A549 treated with Hydrocortisone at 1 μM for 4 hours (cell line): ENCODE measurements around the gene MED28. TPM values are rescaled to one million over a fixed set of nuclear protein-coding genes. Genes with fewer than 3 reads are reported as not detected.

ENCODE experiments used
- total RNA-seq: library from RNA; stranded (reverse); fragments of 200-300 nt; extraction: Qiagen RNA extraction; gene quantifications from 5 replicates; pipeline ENCODE4 v1.2.3, GENCODE V29; 2022

Gene MED28, protein sequence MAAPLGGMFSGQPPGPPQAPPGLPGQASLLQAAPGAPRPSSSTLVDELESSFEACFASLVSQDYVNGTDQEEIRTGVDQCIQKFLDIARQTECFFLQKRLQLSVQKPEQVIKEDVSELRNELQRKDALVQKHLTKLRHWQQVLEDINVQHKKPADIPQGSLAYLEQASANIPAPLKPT
- total RNA-seq: 26.7 to 38.0 TPM (median 33.3 TPM) in 5 replicates

DNA sequence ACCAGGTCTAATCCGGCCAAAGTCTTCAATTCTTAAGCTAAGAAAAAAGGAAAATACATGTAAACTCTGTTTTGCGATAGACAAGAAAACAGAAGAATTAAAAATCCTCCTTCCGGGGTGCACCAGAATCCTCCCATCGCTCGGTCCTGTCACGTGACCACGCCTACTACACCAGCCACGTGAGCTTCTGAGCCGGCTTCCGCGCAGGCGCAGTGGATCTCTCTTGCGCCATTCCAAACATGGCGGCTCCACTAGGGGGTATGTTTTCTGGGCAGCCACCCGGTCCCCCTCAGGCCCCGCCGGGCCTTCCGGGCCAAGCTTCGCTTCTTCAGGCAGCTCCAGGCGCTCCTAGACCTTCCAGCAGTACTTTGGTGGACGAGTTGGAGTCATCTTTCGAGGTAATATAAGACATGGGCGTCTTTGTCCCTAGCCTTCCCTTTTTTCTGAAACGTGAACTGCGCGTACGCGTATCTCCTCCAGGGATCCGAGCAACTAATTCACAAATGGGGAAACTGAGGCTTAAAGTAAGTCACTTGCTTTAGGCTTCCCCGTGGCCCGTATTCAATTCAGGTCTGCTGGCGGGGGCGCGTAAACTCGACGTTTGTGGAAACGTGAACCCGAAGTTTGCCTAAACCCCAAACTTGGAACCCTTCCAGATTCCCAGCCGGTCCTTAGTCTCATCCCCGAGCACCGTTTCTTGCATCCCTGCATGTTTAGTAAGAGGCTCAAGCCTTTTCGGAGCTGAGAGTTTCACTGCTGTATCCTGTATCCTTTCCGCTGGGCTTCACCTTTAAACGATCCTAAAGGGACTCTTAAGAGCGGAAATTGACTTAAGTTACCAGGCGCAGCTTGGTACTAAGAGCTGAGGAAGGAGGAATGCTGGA is at the start of gene MED28:
Gene MED28, plus strand, starts transcription at position 226 of the 884 bp plus-strand sequence. Its CDS starts 14 bp downstream, at position 240.

DNA sequence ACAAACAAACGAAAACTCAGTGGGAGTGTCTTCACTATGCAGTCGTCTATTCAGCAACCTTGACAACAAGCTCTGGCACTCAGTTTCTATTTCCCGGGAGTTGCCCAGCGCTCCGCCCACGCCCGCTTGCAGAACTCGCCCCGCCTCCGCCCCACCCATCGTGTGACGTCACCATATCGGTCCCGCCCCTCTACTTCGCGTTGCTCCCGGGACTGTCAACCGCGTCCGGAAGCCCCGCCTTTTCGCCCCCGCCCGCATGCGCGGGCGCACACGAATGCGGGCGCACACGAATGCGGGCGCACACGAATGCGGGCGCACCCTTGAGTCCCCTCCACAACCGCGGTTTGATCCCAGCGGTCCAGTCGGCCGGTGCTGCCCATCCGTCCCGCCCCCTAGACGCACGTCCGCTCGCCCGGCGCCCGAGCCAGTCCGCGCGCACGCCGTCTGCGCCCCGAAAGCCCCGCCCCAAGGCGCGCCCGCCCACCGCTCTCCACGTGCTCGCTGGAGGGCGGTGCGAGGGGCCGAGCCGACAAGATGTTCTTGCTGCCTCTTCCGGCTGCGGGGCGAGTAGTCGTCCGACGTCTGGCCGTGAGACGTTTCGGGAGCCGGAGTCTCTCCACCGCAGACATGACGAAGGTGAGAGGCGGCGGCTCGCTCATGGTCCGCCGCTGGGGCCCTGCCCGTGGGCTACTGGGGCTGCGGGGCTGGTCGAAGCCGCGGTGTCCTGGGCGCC is 37.3 kb upstream of the MED28 start, which contains the start of gene LAP3:
Gene LAP3, plus strand, starts transcription at position 267 of the 733 bp plus-strand sequence. Its CDS starts 268 bp downstream, at position 535.

Other genes starting within 250 kb of the MED28 start
- 46.0 to 53.3 TPM (median 48.2 TPM) in 5 replicates for gene QDPR, start 102.6 kb upstream of the MED28 start, total RNA-seq
- gene CLRN2, start 99.5 kb upstream of the MED28 start, total RNA-seq: not detected in 5 replicates
- 33.5 to 48.4 TPM (median 34.7 TPM) in 5 replicates for gene LAP3, start 37.4 kb upstream of the MED28 start, total RNA-seq
- gene FAM184B, start 167.0 kb downstream of the MED28 start, total RNA-seq: 0.02 to 0.05 TPM (median 0.02 TPM) in 5 replicates
- gene DCAF16, start 196.1 kb downstream of the MED28 start, total RNA-seq: 4.0 to 9.2 TPM (median 7.1 TPM) in 5 replicates
- gene NCAPG, start 196.3 kb downstream of the MED28 start, total RNA-seq: 22.3 to 29.6 TPM (median 27.4 TPM) in 5 replicates